Measurements from ENCODE around the gene AK4. TPM values are rescaled to one million over a fixed set of nuclear protein-coding genes. Genes with fewer than 3 reads are reported as not detected.

AK4 gene
- total and polyA plus RNA-seq, 4 donors, result 52.3 to 106 (median 59.3) TPM

DNA sequence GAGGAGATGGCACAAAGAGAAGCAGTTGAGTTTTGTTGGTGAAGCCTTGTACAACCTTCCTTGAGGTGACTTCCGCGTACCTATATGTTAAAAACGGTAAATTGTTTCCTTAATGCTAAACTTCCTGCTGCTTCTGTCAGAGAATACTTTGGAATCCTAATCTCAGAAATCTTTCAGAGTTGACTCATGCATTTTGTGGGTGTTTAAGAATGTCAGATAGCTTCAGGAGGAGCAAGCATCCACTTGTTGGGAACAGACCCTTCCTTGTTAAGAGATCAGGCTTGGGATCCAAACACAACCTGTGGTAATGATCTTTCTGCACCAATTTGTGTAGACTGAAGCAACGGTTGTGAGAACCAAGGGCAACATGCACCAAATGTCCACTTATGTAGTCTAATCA is 29.5 kb downstream of the AK4 start:
- H3K4me1 ChIP-seq (ENCODE audit: control insufficient read depth in 4 of 4, insufficient read depth in 4 of 4, low read length in 3 of 4), result peaks cover 0 to 61% (median 39%) of the 10 kb centered on the region in 4 donors
- no peak overlapping the region for H3K27ac ChIP-seq (ENCODE audit: low read depth in 1 of 2, low read length in 2 of 2)
- no peak for DNase-seq (ENCODE audit: low spot score)
- H3K4me3 ChIP-seq (ENCODE audit: low read depth in 1 of 3, low read length in 3 of 3), result no peak overlapping the region
- WGBS, result 90% methylated on average over 4 of the region's 4 CpGs
- no peaks in the 10 kb centered on the region for H3K36me3 ChIP-seq (ENCODE audit: control insufficient read depth in 4 of 4, insufficient read depth in 3 of 4, low read depth in 1 of 4, low read length in 3 of 4)
- H3K9me3 ChIP-seq (ENCODE audit: control insufficient read depth in 4 of 4, low read length in 3 of 4), result no peaks in the 10 kb centered on the region
- TF ChIP-seq HNF4A (conservative IDR thresholded peaks at IDR 0.05), result no peak
- no peak for TF ChIP-seq JUND (IDR thresholded peaks at IDR 0.05)
- no peak for TF ChIP-seq RXRA (IDR thresholded peaks at IDR 0.05)
- TF ChIP-seq NR2F2 (IDR thresholded peaks at IDR 0.05), result no peak
- TF ChIP-seq, protein P1, sequence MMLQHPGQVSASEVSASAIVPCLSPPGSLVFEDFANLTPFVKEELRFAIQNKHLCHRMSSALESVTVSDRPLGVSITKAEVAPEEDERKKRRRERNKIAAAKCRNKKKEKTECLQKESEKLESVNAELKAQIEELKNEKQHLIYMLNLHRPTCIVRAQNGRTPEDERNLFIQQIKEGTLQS (IDR thresholded peaks at IDR 0.05), result no peak
- TF ChIP-seq GABPA (IDR thresholded peaks at IDR 0.05 in 1 of 2, conservative IDR thresholded peaks at IDR 0.05 in 1 of 2), result no peak
- TF ChIP-seq, protein P2, sequence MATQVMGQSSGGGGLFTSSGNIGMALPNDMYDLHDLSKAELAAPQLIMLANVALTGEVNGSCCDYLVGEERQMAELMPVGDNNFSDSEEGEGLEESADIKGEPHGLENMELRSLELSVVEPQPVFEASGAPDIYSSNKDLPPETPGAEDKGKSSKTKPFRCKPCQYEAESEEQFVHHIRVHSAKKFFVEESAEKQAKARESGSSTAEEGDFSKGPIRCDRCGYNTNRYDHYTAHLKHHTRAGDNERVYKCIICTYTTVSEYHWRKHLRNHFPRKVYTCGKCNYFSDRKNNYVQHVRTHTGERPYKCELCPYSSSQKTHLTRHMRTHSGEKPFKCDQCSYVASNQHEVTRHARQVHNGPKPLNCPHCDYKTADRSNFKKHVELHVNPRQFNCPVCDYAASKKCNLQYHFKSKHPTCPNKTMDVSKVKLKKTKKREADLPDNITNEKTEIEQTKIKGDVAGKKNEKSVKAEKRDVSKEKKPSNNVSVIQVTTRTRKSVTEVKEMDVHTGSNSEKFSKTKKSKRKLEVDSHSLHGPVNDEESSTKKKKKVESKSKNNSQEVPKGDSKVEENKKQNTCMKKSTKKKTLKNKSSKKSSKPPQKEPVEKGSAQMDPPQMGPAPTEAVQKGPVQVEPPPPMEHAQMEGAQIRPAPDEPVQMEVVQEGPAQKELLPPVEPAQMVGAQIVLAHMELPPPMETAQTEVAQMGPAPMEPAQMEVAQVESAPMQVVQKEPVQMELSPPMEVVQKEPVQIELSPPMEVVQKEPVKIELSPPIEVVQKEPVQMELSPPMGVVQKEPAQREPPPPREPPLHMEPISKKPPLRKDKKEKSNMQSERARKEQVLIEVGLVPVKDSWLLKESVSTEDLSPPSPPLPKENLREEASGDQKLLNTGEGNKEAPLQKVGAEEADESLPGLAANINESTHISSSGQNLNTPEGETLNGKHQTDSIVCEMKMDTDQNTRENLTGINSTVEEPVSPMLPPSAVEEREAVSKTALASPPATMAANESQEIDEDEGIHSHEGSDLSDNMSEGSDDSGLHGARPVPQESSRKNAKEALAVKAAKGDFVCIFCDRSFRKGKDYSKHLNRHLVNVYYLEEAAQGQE (IDR thresholded peaks at IDR 0.05), result no peak
- TF ChIP-seq RAD21 (IDR thresholded peaks at IDR 0.05), result no peak
- TF ChIP-seq EGR1 (IDR thresholded peaks at IDR 0.05; ENCODE audit: low read depth in 2 of 2), result no peak
- no peak for TF ChIP-seq FOXA2 (IDR thresholded peaks at IDR 0.05)
- TF ChIP-seq FOXA1 (IDR thresholded peaks at IDR 0.05), result no peak
- TF ChIP-seq, protein P3, sequence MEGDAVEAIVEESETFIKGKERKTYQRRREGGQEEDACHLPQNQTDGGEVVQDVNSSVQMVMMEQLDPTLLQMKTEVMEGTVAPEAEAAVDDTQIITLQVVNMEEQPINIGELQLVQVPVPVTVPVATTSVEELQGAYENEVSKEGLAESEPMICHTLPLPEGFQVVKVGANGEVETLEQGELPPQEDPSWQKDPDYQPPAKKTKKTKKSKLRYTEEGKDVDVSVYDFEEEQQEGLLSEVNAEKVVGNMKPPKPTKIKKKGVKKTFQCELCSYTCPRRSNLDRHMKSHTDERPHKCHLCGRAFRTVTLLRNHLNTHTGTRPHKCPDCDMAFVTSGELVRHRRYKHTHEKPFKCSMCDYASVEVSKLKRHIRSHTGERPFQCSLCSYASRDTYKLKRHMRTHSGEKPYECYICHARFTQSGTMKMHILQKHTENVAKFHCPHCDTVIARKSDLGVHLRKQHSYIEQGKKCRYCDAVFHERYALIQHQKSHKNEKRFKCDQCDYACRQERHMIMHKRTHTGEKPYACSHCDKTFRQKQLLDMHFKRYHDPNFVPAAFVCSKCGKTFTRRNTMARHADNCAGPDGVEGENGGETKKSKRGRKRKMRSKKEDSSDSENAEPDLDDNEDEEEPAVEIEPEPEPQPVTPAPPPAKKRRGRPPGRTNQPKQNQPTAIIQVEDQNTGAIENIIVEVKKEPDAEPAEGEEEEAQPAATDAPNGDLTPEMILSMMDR (IDR thresholded peaks at IDR 0.05; ENCODE audit: low read depth, low read length, missing input control), result no peak
- TF ChIP-seq TAF1 (conservative IDR thresholded peaks at IDR 0.05), result no peak
- no peak for TF ChIP-seq HNF4G (IDR thresholded peaks at IDR 0.05)
- TF ChIP-seq, protein P4, sequence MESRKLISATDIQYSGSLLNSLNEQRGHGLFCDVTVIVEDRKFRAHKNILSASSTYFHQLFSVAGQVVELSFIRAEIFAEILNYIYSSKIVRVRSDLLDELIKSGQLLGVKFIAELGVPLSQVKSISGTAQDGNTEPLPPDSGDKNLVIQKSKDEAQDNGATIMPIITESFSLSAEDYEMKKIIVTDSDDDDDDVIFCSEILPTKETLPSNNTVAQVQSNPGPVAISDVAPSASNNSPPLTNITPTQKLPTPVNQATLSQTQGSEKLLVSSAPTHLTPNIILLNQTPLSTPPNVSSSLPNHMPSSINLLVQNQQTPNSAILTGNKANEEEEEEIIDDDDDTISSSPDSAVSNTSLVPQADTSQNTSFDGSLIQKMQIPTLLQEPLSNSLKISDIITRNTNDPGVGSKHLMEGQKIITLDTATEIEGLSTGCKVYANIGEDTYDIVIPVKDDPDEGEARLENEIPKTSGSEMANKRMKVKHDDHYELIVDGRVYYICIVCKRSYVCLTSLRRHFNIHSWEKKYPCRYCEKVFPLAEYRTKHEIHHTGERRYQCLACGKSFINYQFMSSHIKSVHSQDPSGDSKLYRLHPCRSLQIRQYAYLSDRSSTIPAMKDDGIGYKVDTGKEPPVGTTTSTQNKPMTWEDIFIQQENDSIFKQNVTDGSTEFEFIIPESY (IDR thresholded peaks at IDR 0.05), result no peak
- TF ChIP-seq, protein P5, sequence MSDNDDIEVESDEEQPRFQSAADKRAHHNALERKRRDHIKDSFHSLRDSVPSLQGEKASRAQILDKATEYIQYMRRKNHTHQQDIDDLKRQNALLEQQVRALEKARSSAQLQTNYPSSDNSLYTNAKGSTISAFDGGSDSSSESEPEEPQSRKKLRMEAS (IDR thresholded peaks at IDR 0.05), result no peak
- TF ChIP-seq YY1 (IDR thresholded peaks at IDR 0.05), result no peak
- TF ChIP-seq SP1 (IDR thresholded peaks at IDR 0.05), result no peak
- H3K27me3 ChIP-seq (ENCODE audit: control insufficient read depth in 4 of 4, insufficient read depth in 4 of 4, low read length in 3 of 4), result no peaks in the 10 kb centered on the region
- no peak overlapping the region for H3K9ac ChIP-seq (ENCODE audit: low read depth in 1 of 2, low read length in 2 of 2)
